ENCODE data around the gene C15orf39.

C15orf39 gene

DNA sequence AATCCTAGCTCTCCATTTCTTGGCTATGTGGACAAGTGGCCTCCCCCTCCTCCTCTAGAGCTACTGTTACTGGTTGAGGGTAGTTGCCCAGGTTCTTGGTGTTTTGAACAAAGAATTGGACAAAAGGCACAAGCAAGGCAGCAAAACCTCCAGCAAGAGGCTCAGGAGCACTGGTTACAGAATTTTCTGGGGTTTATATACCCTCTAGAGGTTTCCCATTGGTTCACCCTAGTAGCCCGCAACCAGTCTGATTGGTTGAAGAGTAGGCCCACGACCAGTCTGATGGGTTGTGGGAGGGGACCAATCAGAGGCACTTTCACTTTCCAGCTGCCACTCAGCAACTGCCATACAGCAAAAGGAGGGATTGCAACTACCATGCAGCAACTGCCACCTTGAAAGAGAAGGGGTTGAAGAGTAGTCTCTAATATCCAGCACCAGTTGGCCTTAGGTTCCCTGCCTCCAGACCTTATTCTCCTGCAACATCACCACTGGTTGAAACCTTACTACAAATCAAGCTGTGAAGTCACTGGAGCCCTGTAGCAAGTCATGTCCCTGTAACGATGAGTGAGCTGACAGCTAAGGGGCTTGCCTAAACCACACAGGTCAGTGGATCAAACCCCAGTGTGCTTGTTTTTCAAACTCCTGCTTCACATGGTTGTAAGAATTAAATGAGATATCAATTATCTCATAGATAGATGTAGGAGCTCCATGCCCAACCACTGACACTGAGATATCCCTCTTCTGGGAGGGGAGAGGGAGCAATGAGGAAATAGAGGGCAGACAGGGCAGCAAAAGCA is 2.9 kb upstream of the C15orf39 start:
- DNase-seq, result peak in 1 of 2 experiments; percentile 6

DNA sequence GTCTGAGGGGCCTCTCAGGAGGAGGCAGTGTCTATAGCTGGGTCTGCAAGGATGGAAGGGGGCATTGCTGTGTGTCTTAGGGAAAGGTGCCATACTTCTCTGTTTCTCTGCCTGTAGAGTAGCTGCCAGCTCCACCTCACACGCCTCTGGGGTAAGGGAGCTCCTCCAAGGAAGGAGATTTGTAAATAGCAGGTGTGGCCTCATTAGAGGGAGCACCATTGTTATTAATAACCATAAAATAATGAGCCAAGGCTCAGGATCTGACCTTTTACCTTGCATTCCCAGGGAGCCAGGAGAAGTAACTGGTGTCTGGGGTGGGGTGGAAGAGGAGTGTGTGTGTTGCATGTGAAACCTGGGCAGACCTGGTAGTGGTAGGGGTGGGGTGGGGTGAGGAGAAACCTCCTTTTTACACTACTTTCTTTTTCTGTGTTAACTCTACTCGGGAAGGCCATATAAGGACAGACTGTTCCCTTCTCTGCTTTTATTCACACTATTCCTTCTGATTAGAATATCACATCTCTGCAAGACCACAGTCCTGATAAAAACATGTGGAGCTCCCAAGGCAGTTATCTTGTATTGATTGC is 2.2 kb upstream of the C15orf39 start:
- no peak for DNase-seq

DNA sequence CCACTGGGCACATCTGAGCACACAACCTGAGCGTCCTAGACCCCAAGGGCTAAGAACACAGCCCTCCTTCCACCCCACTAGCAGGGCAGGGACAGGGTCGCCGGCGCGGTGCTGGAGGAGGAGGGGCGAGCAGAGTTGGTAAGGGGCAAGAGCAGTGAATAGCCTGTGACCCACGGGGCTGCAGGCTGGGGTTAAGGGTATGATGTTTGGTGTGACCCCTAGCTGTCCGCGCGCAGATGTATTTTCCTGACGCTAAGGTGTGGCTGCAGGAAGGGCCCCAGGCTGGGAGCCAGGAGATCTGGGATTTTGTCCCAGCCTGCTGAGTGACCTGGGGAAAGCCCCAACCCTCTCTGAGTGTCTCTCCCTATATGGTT is 1.3 kb upstream of the C15orf39 start:
- no peak for DNase-seq

DNA sequence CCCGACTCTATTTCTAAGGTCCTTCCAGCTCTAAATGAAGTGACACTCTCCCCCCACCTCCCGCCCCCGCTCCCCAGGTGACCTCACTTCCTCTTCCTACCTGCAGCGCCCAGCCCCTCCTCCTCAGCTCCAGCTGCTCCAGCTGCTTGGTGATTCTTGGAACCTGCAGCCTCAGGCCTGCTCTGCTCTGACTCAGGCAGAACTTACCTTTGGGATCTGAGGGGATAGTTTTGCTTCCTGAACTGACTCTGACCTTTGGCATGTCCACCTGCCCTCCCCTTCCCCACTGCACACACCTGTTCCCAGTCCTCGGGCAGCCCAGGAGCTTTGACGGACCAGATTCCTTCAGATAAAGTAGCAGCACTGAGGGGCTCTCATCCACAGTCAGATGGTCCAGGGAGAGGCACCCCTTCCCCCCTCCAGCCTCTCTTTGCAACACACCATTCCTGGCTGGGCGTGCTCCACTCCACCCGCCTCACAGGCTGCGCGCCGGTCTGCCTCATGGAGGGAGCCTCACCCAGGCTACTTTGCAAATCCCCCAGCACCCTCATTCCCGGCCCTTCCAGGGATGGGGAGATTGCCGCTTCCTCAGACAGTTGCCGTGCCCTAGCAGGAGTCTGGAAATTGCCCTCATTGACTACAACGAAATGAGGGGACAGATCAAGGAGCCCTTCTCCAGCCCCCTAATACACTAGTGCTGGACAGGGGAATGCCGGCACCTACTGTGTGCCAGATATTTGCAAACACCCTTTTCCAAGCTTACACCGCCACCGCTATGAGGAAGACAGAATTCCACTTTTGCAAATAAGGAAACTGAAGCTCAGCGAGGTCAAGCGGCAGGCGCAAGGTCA is 692 bp upstream of the C15orf39 start:
- DNase-seq, result no peak

DNA sequence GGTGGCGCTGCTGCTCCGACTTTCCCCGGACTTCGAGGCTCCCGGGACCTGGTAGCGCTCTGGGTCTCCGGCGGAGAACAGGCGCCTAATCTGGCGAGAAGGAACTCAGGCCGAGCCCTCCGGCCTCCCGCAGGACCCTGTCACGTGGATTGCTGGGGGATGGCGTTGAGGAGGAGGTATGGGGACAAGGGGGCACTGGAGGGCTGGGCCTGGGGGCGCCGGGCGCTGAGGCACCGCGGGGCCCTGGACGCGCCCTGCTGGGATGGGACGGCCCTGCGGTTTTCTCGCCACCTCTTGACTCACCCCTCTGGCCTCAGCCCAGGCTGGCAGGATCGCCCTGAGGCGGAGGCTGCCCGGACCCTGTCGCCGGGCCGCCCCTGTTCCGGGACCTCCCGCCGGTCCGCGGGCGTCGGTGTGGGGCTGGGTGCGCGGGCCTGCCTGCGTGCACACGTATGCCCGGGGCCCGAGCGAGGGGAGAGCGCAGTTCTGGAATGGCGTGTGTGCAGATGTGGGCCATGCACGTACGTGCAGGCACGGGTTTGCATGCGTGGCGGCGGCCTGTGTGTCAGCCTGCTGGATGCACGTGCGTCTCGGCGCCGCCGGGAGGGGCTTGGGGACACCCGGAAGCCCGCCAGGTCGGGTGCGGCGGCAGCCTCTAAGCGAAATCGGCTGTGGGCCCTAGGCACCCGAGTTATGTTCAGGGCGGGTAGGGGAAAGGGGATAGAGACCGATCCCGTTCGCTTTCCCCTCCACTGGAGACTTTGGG is 752 bp downstream of the C15orf39 start:
- peak; percentile 45 to 64 for DNase-seq

DNA sequence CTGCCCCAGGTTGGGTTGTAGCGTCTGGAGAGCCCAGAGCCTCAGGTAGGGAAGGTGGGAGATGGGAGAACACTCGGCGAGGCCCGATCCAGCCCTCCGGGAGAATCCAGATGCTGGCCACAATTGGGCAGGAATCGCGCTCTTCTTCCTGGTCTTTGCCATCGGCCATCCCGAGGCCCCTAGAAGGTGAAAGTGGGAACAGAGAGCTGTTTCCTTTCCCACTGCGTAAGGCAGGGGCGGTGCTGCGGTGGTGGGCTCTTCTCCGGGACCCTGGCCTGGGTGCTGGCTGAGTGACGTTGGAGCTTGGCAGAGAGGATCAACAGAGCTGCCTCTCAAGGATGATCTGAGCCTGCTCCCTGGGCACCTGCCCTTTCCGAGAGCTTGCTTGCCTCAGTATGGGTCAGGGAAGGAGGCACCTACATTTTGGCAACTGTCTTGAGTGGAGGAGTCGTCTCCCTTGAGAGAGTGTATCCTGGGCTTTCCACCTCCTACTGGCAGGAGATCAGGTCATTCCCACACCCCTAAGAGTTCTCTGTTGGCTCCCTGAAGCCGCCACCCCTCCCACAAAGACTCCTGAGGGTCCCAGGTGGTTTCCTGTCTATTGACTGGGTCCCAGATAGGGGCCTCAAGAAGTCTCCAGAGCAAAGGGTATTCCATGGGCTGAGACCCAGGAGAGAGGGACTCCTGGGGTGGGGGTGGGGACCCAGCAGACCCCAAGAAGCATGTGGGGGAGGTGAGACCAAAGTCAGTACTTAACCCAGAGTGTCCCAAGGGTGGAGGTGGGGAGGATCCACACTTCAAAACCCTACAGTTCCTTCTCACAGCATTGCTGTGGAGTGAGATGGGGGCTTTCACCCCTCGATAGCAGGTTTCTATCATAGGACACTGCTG is 1.6 kb downstream of the C15orf39 start:
- no peak for DNase-seq

DNA sequence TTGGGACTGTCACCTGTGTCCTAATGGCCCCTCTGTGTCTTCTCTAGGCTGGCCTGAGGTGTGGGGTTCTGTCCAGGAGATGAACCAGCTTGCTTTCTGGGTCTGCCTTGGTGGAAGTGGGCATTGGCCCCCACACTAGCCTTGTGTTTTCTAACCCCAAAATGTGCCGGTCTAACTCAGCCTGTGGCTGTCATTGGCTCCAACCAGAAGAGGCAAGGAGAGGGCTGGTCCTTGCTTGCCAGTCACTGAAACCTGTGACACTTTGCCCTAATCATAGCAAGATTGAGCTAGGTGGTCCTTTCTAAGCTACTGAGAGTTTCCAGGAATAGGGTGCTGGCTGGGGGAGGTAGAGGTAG is 2.2 kb downstream of the C15orf39 start:
- DNase-seq, result no peak

DNA sequence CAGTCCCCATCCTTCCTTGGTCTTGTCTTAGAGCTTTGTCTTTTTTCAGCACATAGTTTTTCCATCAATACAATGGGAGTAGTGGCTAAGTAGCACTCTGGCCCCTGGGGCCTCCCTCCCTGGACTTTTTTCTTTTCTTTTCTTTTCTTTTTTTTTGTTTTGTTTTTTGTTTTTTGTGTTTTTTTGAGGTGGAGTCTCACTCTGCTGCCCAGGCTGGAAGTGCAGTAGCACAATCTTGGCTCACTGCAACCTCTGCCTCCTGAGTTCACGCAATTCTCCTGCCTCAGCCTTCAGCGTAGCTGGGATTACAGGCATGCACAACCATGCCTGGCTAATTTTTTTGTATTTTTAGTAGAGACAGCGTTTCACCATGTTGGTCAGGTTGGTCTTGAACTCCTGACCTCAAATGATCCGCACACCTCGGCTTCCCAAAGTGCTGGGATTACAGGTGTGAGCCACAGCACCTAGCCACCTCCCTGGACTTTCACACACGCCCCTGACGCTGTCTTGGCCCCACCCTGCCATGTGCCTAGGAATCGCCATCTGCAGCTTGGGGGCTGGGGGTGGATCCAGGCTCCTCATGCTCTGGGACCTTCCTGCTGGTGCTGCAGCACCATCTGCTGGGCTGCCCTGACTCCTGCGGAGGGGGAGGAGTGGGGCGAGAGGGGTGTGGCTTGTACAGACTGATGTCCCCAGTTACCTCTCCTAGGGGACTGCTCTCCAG is 2.8 kb downstream of the C15orf39 start:
- DNase-seq, result peak; percentile 73 to 83

DNA sequence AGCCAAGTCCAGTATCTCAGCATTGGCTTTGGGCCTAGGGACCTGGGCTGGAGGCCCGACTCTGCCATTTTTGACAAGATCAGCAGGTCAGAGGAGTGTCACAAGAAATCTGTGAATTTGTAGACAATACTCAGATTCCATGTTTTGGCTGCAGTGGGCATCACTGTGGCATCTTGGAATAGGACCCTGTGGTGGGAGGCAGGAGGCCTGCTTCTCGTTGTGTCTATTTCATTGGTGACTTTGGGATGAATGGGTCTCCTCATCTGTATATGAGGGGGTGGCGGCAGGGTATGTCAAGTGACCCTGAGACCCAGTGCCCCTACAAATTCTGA is 3.3 kb downstream of the C15orf39 start:
- no peak for DNase-seq

DNA sequence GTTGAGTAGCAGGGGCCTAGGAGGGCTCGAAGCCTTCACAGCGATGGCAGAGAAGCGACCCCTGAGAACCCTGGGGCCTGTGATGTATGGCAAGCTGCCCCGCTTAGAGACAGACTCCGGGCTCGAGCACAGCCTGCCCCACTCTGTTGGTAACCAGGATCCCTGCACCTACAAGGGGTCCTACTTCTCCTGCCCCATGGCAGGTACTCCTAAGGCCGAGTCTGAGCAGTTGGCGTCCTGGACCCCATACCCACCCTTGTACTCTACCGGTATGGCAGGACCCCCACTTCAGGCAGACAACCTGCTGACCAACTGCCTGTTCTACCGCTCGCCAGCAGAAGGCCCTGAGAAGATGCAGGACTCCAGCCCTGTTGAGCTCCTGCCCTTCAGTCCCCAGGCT is 4.3 kb downstream of the C15orf39 start:
- no peak for DNase-seq

DNA sequence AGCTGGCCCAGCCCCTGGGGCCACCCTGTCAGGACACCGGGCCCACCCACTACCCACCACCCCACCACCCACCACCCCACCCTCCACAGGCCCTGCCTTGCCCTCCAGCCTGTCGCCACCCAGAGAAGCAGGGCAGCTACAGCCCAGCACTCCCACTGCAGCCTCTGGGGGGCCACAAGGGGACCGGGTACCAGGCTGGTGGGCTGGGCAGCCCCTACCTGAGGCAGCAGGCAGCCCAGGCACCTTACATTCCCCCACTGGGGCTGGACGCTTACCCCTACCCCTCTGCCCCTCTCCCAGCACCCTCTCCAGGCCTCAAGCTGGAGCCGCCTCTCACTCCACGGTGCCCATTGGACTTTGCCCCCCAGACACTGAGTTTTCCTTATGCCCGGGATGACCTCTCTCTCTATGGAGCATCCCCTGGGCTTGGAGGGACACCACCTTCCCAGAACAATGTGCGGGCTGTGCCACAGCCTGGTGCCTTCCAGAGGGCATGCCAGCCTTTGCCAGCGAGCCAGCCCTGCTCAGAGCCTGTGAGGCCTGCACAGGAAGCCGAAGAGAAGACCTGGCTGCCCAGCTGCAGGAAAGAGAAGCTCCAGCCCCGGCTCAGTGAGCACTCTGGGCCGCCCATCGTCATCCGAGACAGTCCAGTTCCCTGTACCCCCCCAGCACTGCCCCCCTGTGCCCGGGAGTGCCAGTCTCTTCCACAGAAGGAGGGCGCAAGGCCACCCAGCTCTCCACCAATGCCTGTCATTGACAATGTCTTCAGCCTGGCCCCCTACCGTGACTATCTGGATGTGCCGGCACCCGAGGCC is 5.3 kb downstream of the C15orf39 start:
- no peak for DNase-seq

DNA sequence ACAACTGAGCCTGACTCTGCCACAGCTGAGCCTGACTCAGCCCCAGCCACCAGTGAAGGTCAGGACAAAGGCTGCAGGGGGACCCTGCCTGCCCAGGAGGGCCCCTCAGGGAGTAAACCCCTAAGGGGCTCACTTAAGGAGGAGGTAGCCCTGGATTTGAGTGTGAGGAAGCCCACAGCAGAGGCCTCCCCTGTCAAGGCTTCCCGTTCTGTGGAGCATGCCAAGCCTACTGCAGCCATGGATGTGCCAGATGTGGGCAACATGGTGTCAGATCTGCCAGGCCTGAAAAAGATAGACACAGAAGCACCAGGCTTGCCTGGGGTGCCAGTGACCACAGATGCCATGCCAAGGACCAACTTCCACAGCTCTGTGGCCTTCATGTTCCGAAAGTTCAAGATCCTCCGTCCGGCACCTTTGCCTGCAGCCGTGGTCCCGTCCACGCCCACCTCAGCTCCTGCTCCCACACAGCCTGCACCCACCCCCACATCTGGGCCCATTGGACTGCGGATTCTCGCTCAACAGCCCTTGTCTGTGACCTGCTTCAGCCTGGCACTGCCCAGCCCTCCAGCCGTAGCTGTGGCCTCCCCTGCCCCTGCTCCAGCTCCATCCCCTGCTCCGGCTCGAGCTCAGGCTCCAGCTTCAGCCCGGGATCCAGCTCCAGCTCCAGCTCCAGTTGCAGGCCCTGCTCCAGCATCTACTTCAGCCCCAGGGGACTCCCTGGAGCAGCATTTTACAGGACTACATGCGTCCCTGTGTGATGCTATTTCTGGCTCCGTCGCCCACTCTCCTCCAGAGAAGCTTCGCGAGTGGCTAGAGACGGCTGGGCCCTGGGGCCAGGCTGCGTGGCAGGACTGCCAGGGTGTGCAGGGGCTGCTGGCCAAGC is 6.2 kb downstream of the C15orf39 start:
- DNase-seq, result no peak

DNA sequence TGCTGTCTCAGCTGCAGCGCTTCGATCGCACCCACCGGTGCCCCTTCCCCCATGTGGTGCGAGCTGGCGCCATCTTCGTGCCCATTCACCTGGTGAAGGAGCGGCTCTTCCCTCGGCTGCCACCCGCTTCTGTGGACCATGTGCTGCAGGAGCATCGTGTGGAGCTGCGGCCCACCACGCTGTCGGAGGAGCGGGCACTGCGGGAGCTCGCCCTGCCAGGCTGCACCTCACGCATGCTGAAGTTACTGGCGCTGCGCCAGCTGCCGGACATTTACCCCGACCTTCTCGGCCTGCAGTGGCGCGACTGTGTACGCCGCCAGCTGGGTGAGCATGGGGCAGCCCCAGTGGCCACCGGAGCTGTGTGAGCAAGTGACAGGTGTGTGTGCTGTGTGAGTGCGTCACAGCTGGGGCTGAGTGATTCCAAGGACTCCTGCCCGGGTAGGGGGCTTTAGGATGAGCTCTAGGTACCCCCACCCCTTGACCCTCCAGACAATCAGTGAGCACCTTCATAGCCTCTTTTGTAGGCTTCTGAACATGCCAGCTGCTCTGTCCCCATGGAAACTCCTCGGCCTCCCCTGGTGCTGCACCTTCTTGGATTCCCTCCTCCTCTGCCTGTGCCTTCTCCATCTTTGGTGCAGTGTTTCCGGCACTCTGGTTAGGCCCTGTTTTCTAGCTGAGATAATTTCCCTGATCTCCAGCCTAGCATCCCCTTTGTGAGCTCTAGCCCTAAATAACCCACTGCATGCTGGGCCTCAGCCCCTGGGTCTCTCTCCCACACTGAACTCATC is 7.0 kb downstream of the C15orf39 start:
- no peak for DNase-seq

DNA sequence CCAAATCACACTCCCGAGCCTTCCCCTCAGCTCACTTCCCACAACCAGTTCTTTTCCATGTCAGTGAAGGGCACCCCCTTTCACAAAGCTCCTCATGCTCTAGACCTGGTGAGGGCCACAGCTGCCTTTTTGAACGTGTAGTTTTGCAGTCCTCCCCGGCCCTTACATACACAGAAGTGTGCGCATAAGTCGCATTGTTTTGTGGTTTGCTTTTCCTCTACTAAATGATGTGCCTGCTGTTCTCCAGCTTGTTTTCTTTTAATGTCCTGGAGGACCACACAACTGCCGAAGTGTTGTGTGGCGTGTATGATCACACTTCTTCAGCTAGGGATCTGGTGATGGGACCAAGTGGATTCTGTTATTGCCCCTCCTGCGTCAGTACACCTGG is 7.6 kb downstream of the C15orf39 start:
- DNase-seq, result no peak

DNA sequence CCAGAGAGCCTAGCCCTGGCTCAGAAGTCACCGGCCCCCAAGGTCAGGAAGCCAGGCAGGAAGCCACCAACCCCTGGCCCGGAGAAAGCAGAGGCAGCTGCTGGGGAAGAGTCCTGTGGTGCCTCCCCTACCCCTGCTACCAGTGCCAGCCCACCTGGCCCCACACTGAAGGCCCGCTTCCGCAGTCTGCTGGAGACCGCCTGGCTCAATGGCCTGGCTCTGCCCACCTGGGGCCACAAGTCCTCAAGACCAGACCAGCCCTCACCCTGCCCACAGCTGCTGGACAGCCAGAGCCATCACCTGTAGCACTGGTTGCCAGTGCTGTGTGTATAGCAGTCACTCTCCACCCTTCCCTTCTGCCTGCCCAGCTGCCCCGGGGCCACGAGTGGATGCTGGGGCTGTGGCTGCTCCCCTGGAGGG is 9.1 kb downstream of the C15orf39 start:
- no peak for DNase-seq

DNA sequence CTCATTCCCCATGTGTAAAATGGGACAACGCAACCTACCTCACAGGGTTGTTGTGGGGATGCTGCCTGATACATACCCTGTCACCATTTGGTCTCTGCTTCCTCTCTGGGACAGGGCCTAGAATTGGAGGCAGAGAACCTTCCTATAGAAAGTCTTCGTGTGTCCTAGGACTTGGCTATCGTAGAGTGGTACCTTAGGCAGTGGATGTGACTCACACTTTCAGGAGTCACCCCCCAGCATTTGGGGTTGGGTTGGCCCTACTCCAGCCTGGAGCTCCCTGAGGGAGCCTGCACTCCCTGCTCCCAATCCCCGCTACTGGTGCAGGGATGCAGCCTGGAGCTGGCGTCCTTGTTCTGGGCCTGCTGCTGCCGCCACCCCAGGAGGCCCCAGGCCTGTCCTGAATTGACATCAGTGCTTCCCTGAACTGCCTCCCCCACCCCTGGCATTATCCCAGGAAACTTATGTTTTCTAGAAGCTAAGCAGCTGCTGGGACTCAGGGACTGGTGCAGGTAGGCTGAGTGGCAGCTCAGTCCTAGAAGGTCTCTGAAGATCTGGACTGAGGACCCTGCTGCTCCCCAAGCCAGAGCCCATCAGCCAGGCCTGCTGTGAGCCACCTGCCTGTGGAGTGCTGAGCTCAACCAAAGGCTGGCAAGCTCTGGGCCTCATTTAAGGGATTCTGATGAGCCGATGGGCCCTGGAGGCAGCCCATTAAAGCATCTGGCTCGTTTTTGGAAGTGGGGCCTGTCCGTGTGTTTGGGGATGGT is 9.9 kb downstream of the C15orf39 start:
- DNase-seq, result no peak

DNA sequence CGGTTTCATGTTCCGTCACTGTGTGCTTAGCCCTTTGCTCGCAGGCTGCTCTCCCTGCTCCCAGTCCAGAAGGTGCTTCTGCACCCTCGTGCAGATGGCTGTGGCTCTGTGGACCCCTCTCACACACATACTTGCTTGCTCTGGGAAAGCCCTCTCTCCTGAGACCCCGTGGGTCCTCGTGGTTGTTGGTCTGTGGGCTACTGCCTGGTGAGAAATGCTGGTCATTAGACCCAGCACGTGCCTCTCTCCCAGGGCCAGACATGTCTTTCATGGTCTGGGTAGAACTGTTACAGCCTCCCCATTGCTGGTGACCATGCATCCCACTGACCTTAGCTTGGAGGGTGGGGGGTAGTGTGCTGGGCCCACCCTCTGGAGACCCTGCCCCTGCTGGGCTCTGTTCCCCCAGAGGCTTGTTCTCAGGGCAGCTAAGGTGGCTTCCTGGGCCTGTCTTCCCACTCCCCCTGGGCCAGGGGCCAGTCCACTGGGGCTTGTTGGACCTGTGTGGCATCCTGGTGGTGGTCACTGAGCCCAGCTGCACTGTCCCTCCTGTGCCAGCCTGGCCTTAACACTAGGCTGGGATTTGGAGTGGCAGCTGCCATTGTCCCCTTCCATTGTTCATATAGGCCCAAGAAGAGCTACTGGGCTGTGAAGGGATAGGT is 10.6 kb downstream of the C15orf39 start:
- no peak for DNase-seq

Measured in AML-193 (cell line).